T-cell (primary cell): ENCODE data around the gene SDHD. TPM values are rescaled to one million over a fixed set of nuclear protein-coding genes. Genes with fewer than 3 reads are reported as not detected.
"Not testable (repeated sequence)": the region's sequence is repeated elsewhere in the genome, so short reads cannot be mapped to it uniquely, and the experiment has no call there.

Experiments
- ATAC-seq, 4 experiments: fragments of 200-7000 bp in 3 of 4; fragments of 150-1000 bp in 1 of 4; cut with Tn5 transposase; replicated peaks in 1 of 4; 1 replicate in 3 of 4; 2 replicates in 1 of 4; pipeline ENCODE4 v1.10.0; 2021; ENCODE audit warnings: moderate library complexity in 3 of 4, mild to moderate bottlenecking in 2 of 4, moderate number of reproducible peaks in 1 of 4
- CTCF ChIA-PET, 2 donors: fragments of 300-600 bp; sonication (Branson Sonifier 250); formaldehyde crosslinking; loops; one replicate each; lab custom pipeline; 2022; ENCODE audit warnings: antibody characterized with exemption in 2 of 2; lab: Charles Lee
- POLR2A ChIA-PET, 2 donors: fragments of 300-600 bp; sonication (Branson Sonifier 250); formaldehyde crosslinking; loops; one replicate each; lab custom pipeline; 2022; ENCODE audit warnings: antibody characterized with exemption in 2 of 2; lab: Charles Lee
- DNase-seq, 35 experiments: peaks; one replicate each; pipeline versions ENCODE4 v3.0.0 to v3.0.0-alpha.2; 2013 to 2023
- H3K27ac ChIP-seq: one replicate; pipeline ENCODE4 v1.5.1; 2013; ENCODE audit warnings: low read length
- H3K27me3 ChIP-seq, 2 experiments: replicated peaks in 1 of 2; 1 replicate in 1 of 2; 2 replicates in 1 of 2; pipeline versions ENCODE4 v1.6.1 to v1.7.0; 2013; ENCODE audit warnings: low read length in 1 of 2, mixed read lengths in 1 of 2; ENCODE audit not compliant: control insufficient read depth in 2 of 2, insufficient read depth in 2 of 2; ENCODE audit errors: extremely low read depth in 1 of 2
- H3K36me3 ChIP-seq, 2 donors: 1 replicate in 1 of 2; 2 replicates in 1 of 2; pipeline versions ENCODE4 v1.6.1 to v1.7.0; 2013; ENCODE audit warnings: low read length in 1 of 2; ENCODE audit not compliant: control insufficient read depth in 2 of 2, insufficient read depth in 1 of 2; ENCODE audit errors: extremely low read depth in 1 of 2
- H3K4me1 ChIP-seq, 2 experiments: 1 replicate in 1 of 2; 2 replicates in 1 of 2; pipeline versions ENCODE4 v1.6.1 to v1.7.0; 2013; ENCODE audit warnings: low read length in 2 of 2, mixed read lengths in 1 of 2; ENCODE audit not compliant: insufficient read depth in 2 of 2, control insufficient read depth in 1 of 2; ENCODE audit errors: extremely low read depth in 1 of 2
- H3K4me3 ChIP-seq, 2 donors: 1 replicate in 1 of 2; 2 replicates in 1 of 2; pipeline versions ENCODE4 v1.5.1 to v1.7.0; 2013; ENCODE audit warnings: mild to moderate bottlenecking in 2 of 2, low read length in 1 of 2, moderate library complexity in 1 of 2; ENCODE audit not compliant: control insufficient read depth in 1 of 2; ENCODE audit errors: extremely low read depth in 1 of 2
- H3K9me3 ChIP-seq: 2 replicates; pipeline ENCODE4 v1.7.0; 2013
- H3K27ac Mint-ChIP-seq, 2 donors: one replicate each; pipeline ENCODE4 v1.8.0; 2020 to 2021; ENCODE audit warnings: mild to moderate bottlenecking in 2 of 2, mixed read lengths in 2 of 2
- H3K27me3 Mint-ChIP-seq, 2 donors: one replicate each; pipeline ENCODE4 v1.8.0; 2021 to 2022; ENCODE audit warnings: mixed read lengths in 2 of 2
- H3K36me3 Mint-ChIP-seq: one replicate; pipeline ENCODE4 v1.8.0; 2021; ENCODE audit warnings: mixed read lengths
- H3K4me1 Mint-ChIP-seq, 3 donors: one replicate each; pipeline ENCODE4 v1.8.0; 2020 to 2022; ENCODE audit warnings: mixed read lengths in 3 of 3, mild to moderate bottlenecking in 1 of 3
- H3K4me3 Mint-ChIP-seq, 3 donors: one replicate each; pipeline ENCODE4 v1.8.0; 2020 to 2022; ENCODE audit warnings: mild to moderate bottlenecking in 3 of 3, mixed read lengths in 3 of 3, moderate library complexity in 3 of 3
- H3K9me3 Mint-ChIP-seq, 3 donors: one replicate each; pipeline ENCODE4 v1.8.0; 2020 to 2022; ENCODE audit warnings: mixed read lengths in 3 of 3
- WGBS: methylation state at CpG from one replicate; pipeline ENCODE4 v1.1.5; 2013; ENCODE audit warnings: missing lambda C conversion rate; ENCODE audit not compliant: insufficient coverage; 5-methylcytosine and 5-hydroxymethylcytosine counted together
- total RNA-seq, 35 experiments: library from RNA in 6 of 35; stranded (reverse) in 6 of 35; fragments of 120-200 nt in 1 of 35; gene quantifications; one replicate each; pipeline versions ENCODE4 v1.2.1 to v1.2.4 and lab custom pipeline; 2013 to 2026

Gene SDHD
- total RNA-seq, 5 donors from 2014 or later (not counting 1 experiment from before 2014, with no cell fraction given), result 34.3 to 71.9 (median 69.6) TPM

- no peaks in the 10 kb centered on the region for H3K9me3 Mint-ChIP-seq
- 0% methylated on average over 28 of the region's 43 CpGs for WGBS
- peaks cover 12 to 15% of the 10 kb centered on the region in 2 experiments for H3K4me1 ChIP-seq
- H3K27me3 Mint-ChIP-seq, result peaks cover 3 to 16% of the 10 kb centered on the region in 2 donors
- ATAC-seq (peak; percentile 88 to 90 (median 90)), DNase-seq (peak; percentile 63 to 91 (median 77))
- no peaks in the 10 kb centered on the region for H3K9me3 ChIP-seq
- H3K27ac Mint-ChIP-seq, result peak within 1 kb of the TSS; percentile 93 to 98
- H3K4me3 ChIP-seq, result peak within 1 kb of the TSS; percentile 71 to 96
- no peaks in the 10 kb centered on the region for H3K27me3 ChIP-seq
- ChIA-PET CTCF (interaction anchor here in 1 of 2 donors (1.0 to 1.1 kb wide), 2 partner anchors 12 to 148 kb away, joined by 3 to 6 read pairs; partner anchors contain the start of genes SDHD and TIMM8B), POLR2A (interaction anchor here (0.7 to 1.5 kb wide), 3 partner anchors 12 to 203 kb away, joined by 3 to 8 read pairs (median 3); partner anchors contain the start of genes ALG9 (in 1 of the 2), SDHD (in 1 of the 2) and TIMM8B (in 1 of the 2))
- H3K4me1 Mint-ChIP-seq, result peaks cover 31 to 38% (median 36%) of the 10 kb centered on the region in 3 donors
- H3K36me3 ChIP-seq, result peaks cover 0 to 21% of the 10 kb centered on the region in 2 donors
- peak within 1 kb of the TSS; percentile 67 for H3K27ac ChIP-seq
- H3K4me3 Mint-ChIP-seq, result peak within 1 kb of the TSS; percentile 81 to 96 (median 93)
- peaks cover 19% of the 10 kb centered on the region for H3K36me3 Mint-ChIP-seq
Observed at GRCh38 chr11:112073941-112074811, 12.5 kb upstream of the SDHD start, which contains the start of the genes NKAPD1 and PIH1D2. TSS of gene NKAPD1 (plus strand) at chr11:112074299. CDS start at chr11:112075575, 1,276 bp downstream. TSS of gene PIH1D2 (minus strand) at chr11:112074017. CDS start at chr11:112073174, 843 bp downstream.

GRCh38 chr11:112082729-112083128, 3.9 kb upstream of the SDHD start:
- Mint-ChIP-seq H3K9me3 (no peaks in the 10 kb centered on the region), H3K4me3 (no peak overlapping the region), H3K27me3 (no peaks in the 10 kb centered on the region), H3K27ac (no peak overlapping the region), H3K4me1 (peaks cover 29 to 34% (median 34%) of the 10 kb centered on the region in 3 donors), H3K36me3 (peaks cover 41% of the 10 kb centered on the region)
- no peak overlapping the region for H3K27ac ChIP-seq
- POLR2A ChIA-PET, result no interaction called here
- 42% methylated on average over 3 of the region's 4 CpGs for WGBS
- H3K4me3 ChIP-seq, result no peak overlapping the region
- H3K4me1 ChIP-seq, result peaks cover 13 to 16% of the 10 kb centered on the region in 2 experiments
- DNase-seq (no peak), ATAC-seq (no peak)
- no peaks in the 10 kb centered on the region for H3K9me3 ChIP-seq
- no peaks in the 10 kb centered on the region for H3K27me3 ChIP-seq
- H3K36me3 ChIP-seq, result peaks cover 7 to 61% of the 10 kb centered on the region in 2 donors
- CTCF ChIA-PET, result interaction anchor here in 1 of 2 donors (0.6 kb wide), 1 partner anchor 198 kb away, joined by 3 read pairs; no protein-coding TSS in a partner anchor

- ATAC-seq (peak in 3 of 4 experiments; percentile 22 to 34 (median 28)), DNase-seq (peak in 13 of 35 experiments; percentile 4 to 27 (median 12))
- H3K27me3 ChIP-seq, result no peaks in the 10 kb centered on the region
- peak overlapping the region; percentile 92 to 99 (median 99) for H3K4me3 Mint-ChIP-seq
- H3K4me1 Mint-ChIP-seq, result peaks cover 52 to 57% (median 54%) of the 10 kb centered on the region in 3 donors
- peaks cover 17 to 26% of the 10 kb centered on the region in 2 experiments for H3K4me1 ChIP-seq
- H3K4me3 ChIP-seq, result peak overlapping the region; percentile 86 to 98
- peak overlapping the region; percentile 50 for H3K27ac ChIP-seq
- H3K27me3 Mint-ChIP-seq, result no peaks in the 10 kb centered on the region
- CTCF ChIA-PET, result interaction anchor here in 1 of 2 donors (0.5 to 1.7 kb wide), 6 partner anchors 9 to 393 kb away, joined by 3 to 11 read pairs (median 4); partner anchors contain the start of gene NKAPD1
- H3K27ac Mint-ChIP-seq, result peak overlapping the region; percentile 98 to 99
- POLR2A ChIA-PET, result interaction anchor here (0.7 to 1.8 kb wide), 5 partner anchors 9 to 160 kb away, joined by 3 to 13 read pairs (median 3); partner anchors contain the start of genes NKAPD1 (in 1 of the 2) and PIH1D2 (in 1 of the 2)
- no peaks in the 10 kb centered on the region for H3K9me3 ChIP-seq
- WGBS, result 5% methylated on average over 15 of the region's 19 CpGs
- no peaks in the 10 kb centered on the region for H3K9me3 Mint-ChIP-seq
- H3K36me3 Mint-ChIP-seq, result peaks cover 44% of the 10 kb centered on the region
- peaks cover 0 to 61% of the 10 kb centered on the region in 2 donors for H3K36me3 ChIP-seq
Observed at GRCh38 chr11:112085822-112086421, 751 bp upstream of the SDHD start.

- Histone ChIP-seq H3K36me3 (peaks cover 0 to 64% of the 10 kb centered on the region in 2 donors), H3K27me3 (no peaks in the 10 kb centered on the region), H3K4me3 (peak overlapping the region; percentile 86 to 98), H3K4me1 (peaks cover 17 to 26% of the 10 kb centered on the region in 2 experiments), H3K9me3 (no peaks in the 10 kb centered on the region), H3K27ac (peak overlapping the region; percentile 50)
- ChIA-PET CTCF (interaction anchor here in 1 of 2 donors (0.7 to 1.7 kb wide), 5 partner anchors 13 to 161 kb away, joined by 3 to 11 read pairs (median 4); partner anchors contain the start of gene NKAPD1), POLR2A (interaction anchor here (0.6 to 1.8 kb wide), 4 partner anchors 13 to 193 kb away, joined by 3 to 8 read pairs (median 4); partner anchors contain the start of genes NKAPD1 (in 1 of the 2) and PIH1D2 (in 1 of the 2))
- peak overlapping the region; percentile 98 to 99 for H3K27ac Mint-ChIP-seq
- H3K9me3 Mint-ChIP-seq, result no peaks in the 10 kb centered on the region
- H3K36me3 Mint-ChIP-seq, result peaks cover 52% of the 10 kb centered on the region
- no peak for DNase-seq
- ATAC-seq, result no peak
- H3K4me1 Mint-ChIP-seq, result peaks cover 52 to 58% (median 57%) of the 10 kb centered on the region in 3 donors
- H3K4me3 Mint-ChIP-seq, result peak overlapping the region; percentile 92 to 99 (median 99)
- H3K27me3 Mint-ChIP-seq, result no peaks in the 10 kb centered on the region
- 32% methylated on average over 7 of the region's 10 CpGs for WGBS
Observed at GRCh38 chr11:112087212-112087611, 539 bp downstream of the SDHD start.

GRCh38 chr11:112095302-112095701, 8.6 kb downstream of the SDHD start:
- H3K4me3 Mint-ChIP-seq, H3K4me1 ChIP-seq, DNase-seq, ATAC-seq, H3K27me3 ChIP-seq, H3K27ac ChIP-seq, H3K27me3 Mint-ChIP-seq, H3K9me3 ChIP-seq, H3K27ac Mint-ChIP-seq, H3K4me3 ChIP-seq, H3K9me3 Mint-ChIP-seq: not testable (repeated sequence)
- no CpG with 5 or more reads among the region's 2 CpGs for WGBS
- Mint-ChIP-seq H3K36me3 (peaks cover 47% of the 10 kb centered on the region), H3K4me1 (peaks cover 1 to 11% (median 10%) of the 10 kb centered on the region in 3 donors)
- ChIA-PET POLR2A (interaction anchor here in 1 of 2 donors (0.7 kb wide), 1 partner anchor 534 kb away, joined by 3 read pairs; no protein-coding TSS in a partner anchor), CTCF (interaction anchor here in 1 of 2 donors (0.7 kb wide), 1 partner anchor 282 kb away, joined by 4 read pairs; no protein-coding TSS in a partner anchor)
- peaks cover 0 to 44% of the 10 kb centered on the region in 2 donors for H3K36me3 ChIP-seq
